Daoy (cell line): ENCODE measurements around the gene UQCC5. TPM values are rescaled to one million over a fixed set of nuclear protein-coding genes. Genes with fewer than 3 reads are reported as not detected.

Experiments
- DNase-seq: peaks from one replicate; pipeline ENCODE4 v3.0.0-alpha.2; 2015; ENCODE audit warnings: low read depth
- total RNA-seq: library from RNA; depleted of rRNA; stranded (reverse); fragments of >200 nt; shearing (Covaris generic); gene quantifications from 2 replicates; pipeline ENCODE4 v1.2.3, GENCODE V29; 2014

UQCC5 gene
- total RNA-seq, 1 experiment from 2014 or later: 3.8 TPM

GRCh38 chr3:52534281-52535183 lies 1.9 kb upstream of the UQCC5 start:
- no peak for DNase-seq

- DNase-seq: no peak
These were observed 844 bp upstream of the UQCC5 start for GRCh38 chr3:52535411-52536111.

GRCh38 chr3:52536112-52536368 lies 365 bp upstream of the UQCC5 start:
- DNase-seq: no peak

- no peak for DNase-seq
These were observed 788 bp downstream of the UQCC5 start for GRCh38 chr3:52537165-52537620.

- DNase-seq: no peak
These were observed 1.5 kb downstream of the UQCC5 start for GRCh38 chr3:52537726-52538421.

GRCh38 chr3:52539010-52539653 lies 2.7 kb downstream of the UQCC5 start:
- DNase-seq: no peak

GRCh38 chr3:52541050-52541449 lies 4.6 kb downstream of the UQCC5 start:
- DNase-seq: no peak

GRCh38 chr3:52544937-52545336 lies 8.5 kb downstream of the UQCC5 start:
- no peak for DNase-seq

GRCh38 chr3:52546111-52546901 lies 9.9 kb downstream of the UQCC5 start:
- no peak for DNase-seq

GRCh38 chr3:52547143-52547542 lies 10.7 kb downstream of the UQCC5 start:
- no peak for DNase-seq

- DNase-seq: no peak
These were observed 14.7 kb downstream of the UQCC5 start for GRCh38 chr3:52551118-52551517.

- DNase-seq: no peak
These were observed 15.7 kb downstream of the UQCC5 start for GRCh38 chr3:52552089-52552488.

- DNase-seq: no peak
These were observed 17.8 kb downstream of the UQCC5 start for GRCh38 chr3:52554026-52554755.

- DNase-seq: no peak
These were observed 18.7 kb downstream of the UQCC5 start for GRCh38 chr3:52555056-52555455.

- no peak for DNase-seq
These were observed 20.9 kb downstream of the UQCC5 start for GRCh38 chr3:52557011-52557960.

- no peak for DNase-seq
These were observed 22.0 kb downstream of the UQCC5 start for GRCh38 chr3:52558436-52558835.

- DNase-seq: no peak
These were observed 24.8 kb downstream of the UQCC5 start for GRCh38 chr3:52561028-52561747.

- DNase-seq: no peak
These were observed 27.6 kb downstream of the UQCC5 start for GRCh38 chr3:52563984-52564383.

GRCh38 chr3:52568069-52568468 lies 31.7 kb downstream of the UQCC5 start:
- DNase-seq: no peak
